Activated naive CD4-positive, alpha-beta T cell treated with anti-CD3 and anti-CD28 coated beads for 36 hours (primary cell): ENCODE measurements around the gene AMBRA1. TPM values are rescaled to one million over a fixed set of nuclear protein-coding genes. Genes with fewer than 3 reads are reported as not detected.
"Not testable (repeated sequence)": the region's sequence is repeated elsewhere in the genome, so short reads cannot be mapped to it uniquely, and the experiment has no call there.

ENCODE experiments used
- CTCF ChIA-PET: fragments of 350-600 bp; sonication (Branson Sonifier 250); formaldehyde crosslinking; loops from one replicate; lab custom pipeline; 2021; ENCODE audit warnings: antibody characterized with exemption; lab: Charles Lee
- DNase-seq: peaks from one replicate; pipeline ENCODE4 v3.0.0-alpha.2; 2020
- H3K27ac Mint-ChIP-seq: one replicate; pipeline ENCODE4 v1.8.0; 2021; ENCODE audit warnings: mild to moderate bottlenecking, mixed read lengths
- H3K27me3 Mint-ChIP-seq: one replicate; pipeline ENCODE4 v1.8.0; 2021; ENCODE audit warnings: low read depth, mixed read lengths
- H3K36me3 Mint-ChIP-seq: one replicate; pipeline ENCODE4 v1.8.0; 2021; ENCODE audit warnings: low read depth, mixed read lengths
- H3K4me1 Mint-ChIP-seq: one replicate; pipeline ENCODE4 v1.8.0; 2021; ENCODE audit warnings: low read depth, mixed read lengths
- H3K4me3 Mint-ChIP-seq: one replicate; pipeline ENCODE4 v1.8.0; 2021; ENCODE audit warnings: mild to moderate bottlenecking, moderate library complexity, mixed read lengths
- H3K9me3 Mint-ChIP-seq: one replicate; pipeline ENCODE4 v1.8.0; 2021; ENCODE audit warnings: mixed read lengths
- intact Hi-C: fragments of 100-400 bp; cut with micrococcal nuclease; formaldehyde crosslinking; loops from one replicate; pipeline ENCODE4 v1.15.1; 2023
- total RNA-seq, 2 experiments: library from RNA; stranded (reverse); gene quantifications; one replicate each; pipeline ENCODE4 v1.2.3, GENCODE V29; 2021

Gene AMBRA1
- total RNA-seq, 2 experiments from 2014 or later, result 19.0 to 23.1 TPM

- H3K27me3 Mint-ChIP-seq, result no peaks in the 10 kb centered on the region
- no peak overlapping the region for H3K27ac Mint-ChIP-seq
- DNase-seq, result no peak
- no peak overlapping the region for H3K4me3 Mint-ChIP-seq
- H3K4me1 Mint-ChIP-seq, result peaks cover 31% of the 10 kb centered on the region
- peaks cover 3% of the 10 kb centered on the region for H3K9me3 Mint-ChIP-seq
- H3K36me3 Mint-ChIP-seq, result peaks cover 3% of the 10 kb centered on the region
- intact Hi-C loops, result no loop called here
- CTCF ChIA-PET, result interaction anchor here (0.7 kb wide), 1 partner anchor 91 kb away, joined by 4 read pairs; the partner anchor contains the start of gene ATG13
Measured at GRCh38 chr11:46526216-46527215, 67.3 kb downstream of the AMBRA1 start.

- CTCF ChIA-PET, result interaction anchor here (1.1 kb wide), 1 partner anchor 34 kb away, joined by 4 read pairs; no protein-coding TSS in a partner anchor
- Mint-ChIP-seq H3K27me3 (no peaks in the 10 kb centered on the region), H3K9me3 (peaks cover 3% of the 10 kb centered on the region), H3K27ac (no peak overlapping the region), H3K36me3 (peaks cover 4% of the 10 kb centered on the region), H3K4me3 (no peak overlapping the region), H3K4me1 (peaks cover 24% of the 10 kb centered on the region)
- DNase-seq, result no peak
- intact Hi-C loops, result no loop called here
Measured at GRCh38 chr11:46524201-46524770, 69.5 kb downstream of the AMBRA1 start.

- Mint-ChIP-seq H3K4me3 (no peak overlapping the region), H3K27me3 (no peaks in the 10 kb centered on the region), H3K36me3 (peaks cover 4% of the 10 kb centered on the region), H3K27ac (no peak overlapping the region), H3K9me3 (peaks cover 3% of the 10 kb centered on the region), H3K4me1 (peaks cover 14% of the 10 kb centered on the region)
- DNase-seq, result no peak
- CTCF ChIA-PET, result interaction anchor here (0.5 kb wide), 1 partner anchor 23 kb away, joined by 3 read pairs; no protein-coding TSS in a partner anchor
- intact Hi-C loops, result no loop called here
Measured at GRCh38 chr11:46523290-46523689, 70.5 kb downstream of the AMBRA1 start.

GRCh38 chr11:46522682-46523281 is 71.0 kb downstream of the AMBRA1 start:
- intact Hi-C loops, result no loop called here
- Mint-ChIP-seq H3K27ac (no peak overlapping the region), H3K4me1 (peaks cover 12% of the 10 kb centered on the region)

GRCh38 chr11:46521961-46522681 is 71.7 kb downstream of the AMBRA1 start:
- Mint-ChIP-seq H3K27me3 (no peaks in the 10 kb centered on the region), H3K9me3 (peaks cover 3% of the 10 kb centered on the region), H3K27ac (no peak overlapping the region), H3K36me3 (peaks cover 4% of the 10 kb centered on the region), H3K4me3 (no peak overlapping the region), H3K4me1 (peaks cover 8% of the 10 kb centered on the region)
- DNase-seq, result no peak
- intact Hi-C loops, result no loop called here
- CTCF ChIA-PET, result interaction anchor here (0.7 to 1.0 kb wide), 2 partner anchors 12 to 44 kb away, joined by 3 read pairs; no protein-coding TSS in a partner anchor

More at GRCh38 chr11:46522682-46523281, 71.0 kb downstream of the AMBRA1 start:
- H3K36me3 Mint-ChIP-seq, result peaks cover 4% of the 10 kb centered on the region
- H3K9me3 Mint-ChIP-seq, result peaks cover 3% of the 10 kb centered on the region
- no peak overlapping the region for H3K4me3 Mint-ChIP-seq
- DNase-seq, result no peak
- H3K27me3 Mint-ChIP-seq, result no peaks in the 10 kb centered on the region
- CTCF ChIA-PET, result interaction anchor here (0.5 to 1.0 kb wide), 2 partner anchors 12 to 23 kb away, joined by 3 read pairs; no protein-coding TSS in a partner anchor

- CTCF ChIA-PET, result interaction anchor here (0.6 to 2.8 kb wide), 3 partner anchors 31 to 79 kb away, joined by 3 to 13 read pairs (median 4); no protein-coding TSS in a partner anchor
- no peak overlapping the region for H3K4me3 Mint-ChIP-seq
- intact Hi-C loops, result no loop called here
- H3K36me3 Mint-ChIP-seq, result peaks cover 1% of the 10 kb centered on the region
- H3K9me3 Mint-ChIP-seq, result no peaks in the 10 kb centered on the region
- no peaks in the 10 kb centered on the region for H3K27me3 Mint-ChIP-seq
- DNase-seq, result no peak
- no peak overlapping the region for H3K27ac Mint-ChIP-seq
- peaks cover 9% of the 10 kb centered on the region for H3K4me1 Mint-ChIP-seq
Measured at GRCh38 chr11:46520971-46521745, 72.7 kb downstream of the AMBRA1 start.

GRCh38 chr11:46519351-46519750 is 74.5 kb downstream of the AMBRA1 start:
- Mint-ChIP-seq H3K27me3 (no peaks in the 10 kb centered on the region), H3K4me1 (peaks cover 10% of the 10 kb centered on the region), H3K36me3 (peaks cover 1% of the 10 kb centered on the region), H3K27ac (no peak overlapping the region), H3K4me3 (no peak overlapping the region), H3K9me3 (no peaks in the 10 kb centered on the region)
- CTCF ChIA-PET, result interaction anchor here (1.3 to 3.0 kb wide), 3 partner anchors 10 to 29 kb away, joined by 7 to 13 read pairs (median 13); no protein-coding TSS in a partner anchor
- intact Hi-C loops, result no loop called here
- DNase-seq, result no peak

GRCh38 chr11:46518928-46519327 is 74.9 kb downstream of the AMBRA1 start:
- H3K9me3 Mint-ChIP-seq, intact Hi-C loops, DNase-seq, H3K4me3 Mint-ChIP-seq, H3K27ac Mint-ChIP-seq, H3K36me3 Mint-ChIP-seq, H3K27me3 Mint-ChIP-seq: not testable (repeated sequence)
- CTCF ChIA-PET, result interaction anchor here (0.9 to 3.0 kb wide), 3 partner anchors 10 to 128 kb away, joined by 4 to 13 read pairs (median 13); no protein-coding TSS in a partner anchor
- H3K4me1 Mint-ChIP-seq, result peaks cover 10% of the 10 kb centered on the region

- DNase-seq, result no peak
- H3K27me3 Mint-ChIP-seq, result no peaks in the 10 kb centered on the region
- H3K4me1 Mint-ChIP-seq, result peaks cover 9% of the 10 kb centered on the region
- H3K27ac Mint-ChIP-seq, result no peak overlapping the region
- intact Hi-C loops, result no loop called here
- H3K4me3 Mint-ChIP-seq, result no peak overlapping the region
- peaks cover 4% of the 10 kb centered on the region for H3K36me3 Mint-ChIP-seq
- CTCF ChIA-PET, result no interaction called here
- H3K9me3 Mint-ChIP-seq, result no peaks in the 10 kb centered on the region
Measured at GRCh38 chr11:46514370-46514769, 79.5 kb downstream of the AMBRA1 start.

GRCh38 chr11:46513934-46514342 is 79.9 kb downstream of the AMBRA1 start:
- intact Hi-C loops, result no loop called here
- no peak for DNase-seq
- H3K27ac Mint-ChIP-seq, result no peak overlapping the region
- CTCF ChIA-PET, result no interaction called here
- H3K4me1 Mint-ChIP-seq, result peaks cover 9% of the 10 kb centered on the region
- H3K36me3 Mint-ChIP-seq, result peaks cover 4% of the 10 kb centered on the region
- no peaks in the 10 kb centered on the region for H3K27me3 Mint-ChIP-seq
- no peaks in the 10 kb centered on the region for H3K9me3 Mint-ChIP-seq
- H3K4me3 Mint-ChIP-seq, result no peak overlapping the region
